HG03521 (cell line): ENCODE measurements around the gene ZMYND12.
A peak's percentile ranks its signal among the peaks of the same experiment; 100 is the strongest.
"Not testable (repeated sequence)": the region's sequence is repeated elsewhere in the genome, so short reads cannot be mapped to it uniquely, and the experiment has no call there.

ENCODE experiments used
- ATAC-seq: cut with Tn5 transposase; IDR thresholded peaks from one replicate; pipeline ENCODE4 v1.9.1; 2021; ENCODE audit warnings: mild to moderate bottlenecking, moderate library complexity; ENCODE audit not compliant: unreplicated experiment

ZMYND12 gene, protein sequence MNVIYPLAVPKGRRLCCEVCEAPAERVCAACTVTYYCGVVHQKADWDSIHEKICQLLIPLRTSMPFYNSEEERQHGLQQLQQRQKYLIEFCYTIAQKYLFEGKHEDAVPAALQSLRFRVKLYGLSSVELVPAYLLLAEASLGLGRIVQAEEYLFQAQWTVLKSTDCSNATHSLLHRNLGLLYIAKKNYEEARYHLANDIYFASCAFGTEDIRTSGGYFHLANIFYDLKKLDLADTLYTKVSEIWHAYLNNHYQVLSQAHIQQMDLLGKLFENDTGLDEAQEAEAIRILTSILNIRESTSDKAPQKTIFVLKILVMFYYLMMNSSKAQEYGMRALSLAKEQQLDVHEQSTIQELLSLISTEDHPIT

DNA sequence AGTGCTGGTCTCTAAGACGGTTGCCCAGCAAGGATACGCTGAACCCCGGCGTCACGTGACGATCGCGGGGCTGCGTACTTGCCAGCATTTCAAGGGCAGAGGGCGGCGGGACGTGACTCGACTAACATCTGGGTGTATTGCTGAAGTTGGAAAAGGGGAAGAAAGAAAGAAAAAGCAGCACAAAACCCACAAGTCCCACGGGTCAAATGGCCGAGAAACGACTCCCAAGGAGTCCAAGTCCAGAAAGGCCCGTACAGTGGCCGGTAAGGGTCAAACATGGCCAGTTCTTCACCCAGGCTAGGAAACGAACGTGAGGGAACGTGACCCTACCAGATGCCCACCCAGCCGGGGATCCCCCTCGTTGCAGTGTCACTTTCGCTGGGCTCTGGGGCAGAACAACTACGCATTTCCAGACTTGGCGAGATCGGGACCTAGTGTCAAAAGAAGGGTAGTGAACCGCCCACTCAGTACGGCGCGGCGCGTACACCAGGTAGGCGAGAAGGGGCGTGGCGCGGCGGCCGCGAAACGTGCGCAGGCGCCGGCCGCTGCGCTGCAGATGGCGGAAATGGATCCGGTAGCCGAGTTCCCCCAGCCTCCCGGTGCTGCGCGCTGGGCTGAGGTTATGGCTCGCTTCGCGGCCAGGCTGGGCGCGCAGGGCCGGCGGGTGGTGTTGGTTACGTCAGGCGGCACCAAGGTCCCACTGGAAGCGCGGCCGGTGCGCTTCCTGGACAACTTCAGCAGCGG is at the start of gene ZMYND12, which contains the start of gene PPCS:
ZMYND12 (minus strand) TSS at position 13 of the 744 bp plus-strand sequence. CDS start 25 bp downstream, outside the sequence.
PPCS (plus strand) TSS at position 534 of the 744 bp plus-strand sequence; CDS start at position 557, 23 bp downstream.
- peak; percentile 89 for ATAC-seq

DNA sequence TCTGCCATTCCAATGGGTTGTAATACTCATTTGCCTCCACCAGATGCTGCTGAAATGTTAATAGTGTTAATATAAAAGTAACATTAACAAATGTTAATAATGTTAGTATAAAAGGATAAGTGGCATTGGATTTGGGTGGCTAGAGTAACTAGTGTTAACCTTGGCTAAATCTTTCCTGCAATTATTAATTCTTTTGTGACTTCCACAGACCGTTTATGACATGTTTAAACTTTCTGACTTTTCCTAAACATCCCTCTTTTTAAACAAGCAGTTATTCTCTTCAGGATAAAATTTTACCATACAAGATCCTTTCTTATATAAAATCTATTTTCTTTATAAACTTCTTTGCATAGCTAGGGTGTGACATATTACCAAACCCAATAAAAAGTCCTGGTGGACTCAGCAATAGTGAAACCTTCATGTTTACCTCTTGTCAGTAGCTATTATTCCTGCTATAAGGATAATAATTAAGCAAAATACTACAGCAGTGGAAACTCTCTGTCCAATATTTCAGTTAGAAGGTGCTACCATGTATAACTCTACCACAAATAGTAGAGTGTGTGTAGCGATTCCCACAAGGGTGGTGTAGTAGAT is 48.8 kb upstream of the ZMYND12 start:
- no peak for ATAC-seq

DNA sequence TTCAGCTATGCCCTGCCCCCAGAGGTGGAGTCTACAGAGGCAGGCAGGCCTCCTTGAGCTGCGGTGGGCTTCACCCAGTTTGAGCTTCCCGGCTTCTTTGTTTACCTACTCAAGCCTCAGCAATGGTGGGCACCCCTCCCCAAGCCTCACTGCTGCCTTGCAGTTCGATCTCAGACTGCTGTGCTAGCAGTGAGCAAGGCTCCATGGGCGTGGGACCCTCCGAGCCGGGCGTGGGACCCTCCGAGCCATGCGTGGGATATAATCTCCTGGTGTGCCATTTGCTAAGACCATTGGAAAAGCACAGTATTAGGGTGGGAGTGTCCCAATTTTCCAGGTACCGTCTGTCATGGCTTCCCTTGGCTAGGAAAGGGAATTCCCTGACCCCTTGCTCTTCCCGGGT is 46.2 kb upstream of the ZMYND12 start:
- ATAC-seq: not testable (repeated sequence)

DNA sequence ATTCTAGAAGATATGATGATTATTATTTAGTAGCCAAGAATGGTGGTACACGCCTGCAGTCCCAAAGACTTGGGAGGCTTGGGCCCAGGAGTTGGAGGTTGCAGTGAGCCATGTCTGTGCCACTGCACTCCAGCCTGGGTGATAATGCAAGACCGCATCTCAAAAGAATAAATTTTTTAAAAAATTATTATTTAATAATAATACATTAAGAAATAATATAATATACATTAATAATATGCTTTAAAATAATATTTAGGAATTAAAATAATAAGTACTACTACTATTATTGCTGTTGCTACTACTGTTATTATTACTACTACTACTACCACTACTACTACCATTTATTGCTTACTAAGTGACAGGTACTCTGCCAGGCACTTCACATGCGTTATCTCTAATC is 34.4 kb upstream of the ZMYND12 start:
- no peak for ATAC-seq

DNA sequence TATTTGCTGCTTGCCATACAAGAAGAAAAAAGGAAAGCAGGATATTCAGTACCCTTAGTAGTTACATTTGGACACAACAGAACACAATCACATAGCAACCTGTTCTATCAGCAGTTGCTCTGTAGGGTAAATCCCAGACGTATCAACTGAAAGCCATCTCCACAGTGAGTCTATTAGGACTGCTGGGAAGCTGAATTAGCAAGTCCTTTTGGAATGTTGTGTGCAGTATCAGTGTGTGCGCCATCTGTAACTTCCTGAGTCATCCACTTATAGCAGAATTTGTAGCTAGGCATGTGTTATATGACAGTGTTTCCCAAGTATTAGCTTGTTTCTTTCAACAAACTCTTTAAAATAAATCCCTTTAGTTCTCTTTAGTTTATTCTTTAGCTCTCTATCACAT is 28.6 kb upstream of the ZMYND12 start:
- ATAC-seq: no peak

DNA sequence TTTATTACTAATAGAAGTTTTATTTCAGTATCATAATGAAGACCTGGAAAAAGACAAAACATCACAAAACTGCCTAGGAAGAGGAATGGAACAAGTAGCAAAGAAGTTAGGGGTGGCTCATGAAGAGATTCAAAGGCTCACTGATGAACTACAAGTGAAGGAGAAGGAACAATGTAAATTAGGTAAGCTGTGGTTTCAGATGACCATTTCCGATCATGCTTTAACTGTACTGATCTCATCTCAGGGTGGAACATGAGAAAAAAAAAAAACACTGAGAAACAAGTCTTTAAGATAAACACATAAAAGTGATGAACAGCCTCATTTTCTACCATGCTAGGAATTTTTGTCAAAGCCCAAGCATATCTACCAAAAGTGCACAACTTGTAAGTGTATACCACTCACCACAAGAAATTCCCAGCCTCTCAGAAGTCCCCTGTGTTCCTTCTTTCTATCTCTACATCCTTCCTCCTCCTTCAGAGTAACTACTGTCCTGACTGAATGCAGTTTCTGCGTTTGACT is 26.9 kb upstream of the ZMYND12 start:
- ATAC-seq: no peak

DNA sequence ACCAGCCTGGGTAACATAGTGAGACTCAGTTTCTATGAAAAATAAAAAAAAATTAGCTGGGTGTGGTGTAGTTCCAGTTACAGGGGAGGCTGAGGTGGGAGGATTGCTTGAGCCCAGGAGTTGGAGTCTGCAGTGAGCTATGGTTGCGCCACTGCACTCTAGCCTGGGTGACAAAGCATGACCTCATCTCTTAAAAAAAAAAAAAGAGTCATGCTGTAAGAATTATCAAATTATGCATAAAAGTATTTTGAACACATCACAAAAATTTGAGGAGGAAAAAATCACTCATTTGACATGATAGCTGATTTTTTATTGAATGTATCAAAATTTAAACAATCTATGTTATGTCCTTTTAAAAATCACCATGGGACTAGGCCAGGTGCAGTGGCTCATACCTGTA is 25.1 kb upstream of the ZMYND12 start:
- no peak for ATAC-seq

DNA sequence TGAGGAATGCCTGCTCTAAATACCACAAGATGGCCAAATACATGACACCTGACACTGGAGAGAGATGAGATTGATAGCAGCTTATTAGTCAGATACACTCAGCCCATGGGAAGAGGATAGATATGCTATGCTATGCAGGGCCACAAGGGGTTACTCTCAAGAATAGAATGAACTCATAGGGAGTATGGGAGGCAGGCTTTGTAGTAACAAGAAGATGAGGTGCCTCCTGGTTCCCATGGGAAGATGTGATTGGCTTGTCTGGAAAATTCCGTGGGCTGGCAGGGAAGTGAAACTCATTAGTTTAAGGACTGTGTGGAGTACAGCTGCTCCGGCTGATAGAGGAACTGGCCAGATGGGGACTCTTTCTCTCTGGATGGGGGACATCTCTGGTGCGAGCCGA is 23.8 kb upstream of the ZMYND12 start:
- ATAC-seq: no peak

DNA sequence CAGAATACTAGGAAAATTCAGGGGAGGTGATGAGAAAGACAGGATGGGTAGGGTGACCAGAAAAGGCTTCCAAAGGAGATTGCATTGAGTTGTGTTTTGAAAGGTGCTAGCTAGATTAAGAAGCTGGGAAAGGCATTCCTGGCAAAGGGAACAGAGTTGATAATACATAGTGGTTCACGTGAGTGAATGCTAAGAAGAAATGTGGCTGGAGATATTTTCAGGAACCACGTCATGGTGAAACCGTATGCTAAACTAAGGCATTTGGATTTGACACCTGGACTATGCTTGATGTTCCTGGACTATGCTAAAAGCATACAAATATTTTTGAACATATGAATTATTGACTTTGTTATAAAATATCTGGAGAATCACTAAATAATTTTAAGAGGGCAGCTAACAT is 22.0 kb upstream of the ZMYND12 start:
- ATAC-seq: no peak

DNA sequence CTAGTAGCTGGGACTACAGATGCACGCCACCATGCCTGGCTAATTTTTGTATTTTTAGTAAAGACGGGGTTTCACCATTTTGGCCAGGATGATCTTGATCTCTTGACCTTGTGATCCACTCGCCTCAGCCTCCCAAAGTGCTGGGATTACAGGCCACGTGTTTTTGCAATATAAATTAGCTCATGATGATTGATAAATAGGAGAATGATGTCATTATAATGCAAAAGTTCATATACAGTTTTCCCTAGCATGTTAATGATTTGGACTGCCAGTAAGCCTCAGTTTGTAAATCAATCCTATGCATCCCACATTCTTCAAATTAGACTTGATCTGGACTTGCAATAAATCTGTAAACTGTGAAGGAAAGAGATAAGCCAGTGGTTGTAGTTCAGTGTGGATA is 21.5 kb upstream of the ZMYND12 start:
- ATAC-seq: not testable (repeated sequence)

DNA sequence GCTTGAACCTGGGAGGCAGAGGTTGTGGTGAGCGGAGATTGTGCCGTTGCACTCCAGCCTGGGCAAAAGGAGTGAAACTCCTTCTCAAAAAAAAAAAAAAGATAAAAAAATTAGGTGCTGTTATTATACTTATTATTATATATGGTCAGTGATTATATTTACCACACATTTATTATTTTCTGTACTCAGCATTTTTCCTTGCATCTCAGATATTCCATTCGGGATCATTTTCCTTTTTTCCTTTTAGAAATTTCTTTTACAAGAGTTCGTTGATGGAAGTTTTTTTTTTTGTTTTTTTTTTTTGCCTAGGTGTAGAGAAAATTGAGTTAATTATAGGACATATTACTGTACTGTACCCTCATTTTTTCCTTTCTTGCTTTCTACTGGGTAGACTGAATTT is 20.8 kb upstream of the ZMYND12 start:
- ATAC-seq: no peak

DNA sequence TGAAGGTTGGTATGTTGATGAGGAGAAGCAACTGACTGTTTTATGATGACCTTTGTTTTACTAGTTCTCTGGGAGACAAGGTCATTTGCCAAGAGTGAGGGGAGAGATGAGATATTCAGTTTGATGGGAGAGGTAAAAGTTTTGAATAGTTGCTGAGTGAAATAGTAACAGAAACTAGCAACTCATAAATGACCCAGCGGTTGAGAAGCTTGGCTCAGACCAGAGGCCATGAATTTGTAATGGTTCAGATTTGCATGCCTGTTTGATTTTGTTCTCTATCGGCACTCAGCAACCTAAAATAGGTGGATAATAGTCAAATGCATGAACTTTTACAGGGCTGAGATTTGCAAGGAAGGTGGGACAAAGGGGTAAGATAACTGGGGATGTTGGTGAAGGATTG is 13.9 kb upstream of the ZMYND12 start:
- no peak for ATAC-seq

DNA sequence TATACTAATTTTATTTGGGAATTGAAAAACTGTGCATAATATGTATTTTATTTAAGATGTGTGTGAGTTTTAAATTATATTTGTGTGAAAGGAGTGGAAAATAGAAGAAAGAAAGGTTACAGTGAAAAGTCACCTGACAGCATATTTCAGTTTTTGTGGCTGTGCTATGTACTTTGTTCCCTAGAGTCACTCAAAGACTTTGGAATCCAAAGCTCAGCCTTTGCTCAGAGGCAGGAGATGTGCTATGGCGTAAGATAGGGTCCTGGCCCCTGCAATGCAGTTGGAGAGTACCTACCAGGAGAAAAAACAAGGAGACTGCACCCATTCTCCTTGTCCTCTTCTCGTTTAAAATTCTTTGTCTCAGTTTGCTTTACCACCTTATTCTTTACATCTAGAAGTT is 10.2 kb upstream of the ZMYND12 start:
- no peak for ATAC-seq

DNA sequence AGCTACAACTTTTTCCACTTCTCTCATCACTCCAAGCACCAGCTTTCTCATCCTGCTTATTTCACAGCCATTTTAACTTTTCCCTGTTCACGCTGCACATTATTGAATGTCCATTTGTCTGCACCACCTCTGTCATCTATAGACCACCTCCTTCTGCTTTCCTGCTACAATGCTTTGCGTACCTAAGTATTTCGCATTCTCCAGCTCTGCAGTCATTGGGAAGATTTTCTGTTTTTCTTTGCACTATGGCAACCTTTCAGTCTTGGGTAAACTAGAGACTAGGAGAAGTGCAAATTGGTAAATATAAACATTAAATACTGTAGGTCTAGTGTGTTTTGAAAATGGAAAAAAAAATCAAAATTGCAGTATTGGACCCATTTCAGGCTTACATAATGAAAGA is 8.1 kb upstream of the ZMYND12 start:
- ATAC-seq: no peak

DNA sequence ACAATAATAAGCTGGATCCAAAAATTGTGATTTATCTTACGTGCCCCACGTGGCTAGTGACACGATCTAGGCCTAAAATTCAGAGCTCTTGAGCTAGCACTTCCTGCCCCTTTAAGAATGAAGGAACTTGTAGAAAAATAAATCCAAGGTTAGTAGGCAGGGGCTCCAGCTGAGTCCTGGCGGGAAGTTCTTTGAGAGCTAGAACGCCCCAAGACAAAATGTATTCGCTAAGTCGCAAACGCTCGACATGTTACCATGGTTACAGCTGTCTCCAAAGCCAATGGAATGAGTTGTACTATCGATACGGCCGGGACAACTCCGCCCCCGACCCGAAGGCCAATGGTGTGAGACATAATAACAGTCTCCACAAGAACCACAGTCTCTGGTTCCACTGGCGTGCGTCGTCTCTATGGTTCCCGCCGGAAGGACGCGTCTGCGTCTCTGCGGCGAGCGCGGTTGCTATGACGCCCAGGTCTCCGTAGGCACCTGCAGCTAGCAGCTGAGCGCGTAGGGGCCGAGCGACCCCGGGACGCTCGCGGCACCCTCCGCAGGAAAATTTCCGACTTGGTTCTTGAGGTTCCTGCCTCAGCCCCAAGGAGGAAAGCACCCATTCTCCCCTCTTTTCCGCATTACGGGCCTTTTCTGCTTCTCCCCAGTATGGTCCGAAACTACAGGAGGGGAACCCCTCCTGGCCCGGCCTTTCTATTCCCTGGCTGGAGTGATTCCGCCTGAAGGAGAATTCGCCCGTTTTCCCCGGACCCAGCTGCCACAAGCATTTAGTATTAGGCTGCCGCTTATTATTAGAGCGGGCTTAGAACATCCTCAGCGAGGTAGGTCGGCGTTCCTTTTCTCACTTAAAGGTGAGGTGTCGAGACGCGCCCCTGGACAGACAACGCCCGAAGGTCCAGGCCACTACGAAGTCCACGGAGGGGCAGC is 7.3 kb upstream of the ZMYND12 start, which contains the start of gene CCDC30:
CCDC30 (plus strand) TSS at position 459 of the 936 bp plus-strand sequence. CDS start 17,266 bp downstream, outside the sequence.
- peak; percentile 96 for ATAC-seq

DNA sequence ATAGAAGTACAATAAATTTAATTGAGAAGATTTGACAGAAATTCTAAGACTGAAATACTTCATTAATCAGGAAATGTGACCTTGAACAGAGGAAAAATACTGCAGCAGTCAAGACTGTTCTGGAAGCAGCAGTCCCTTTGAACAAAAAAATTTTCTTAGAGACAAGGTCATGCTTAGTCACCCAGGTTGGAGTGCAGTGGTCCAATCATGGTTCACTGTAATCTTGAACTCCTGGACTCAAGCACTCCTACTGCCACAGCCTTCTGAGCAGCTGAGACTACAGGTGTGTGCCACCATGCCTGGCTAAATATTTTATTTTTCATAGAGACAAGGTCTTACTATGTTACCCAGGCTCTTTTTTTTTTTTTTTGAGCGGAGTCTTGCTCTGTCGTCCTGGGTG is 5.4 kb upstream of the ZMYND12 start:
- no peak for ATAC-seq

DNA sequence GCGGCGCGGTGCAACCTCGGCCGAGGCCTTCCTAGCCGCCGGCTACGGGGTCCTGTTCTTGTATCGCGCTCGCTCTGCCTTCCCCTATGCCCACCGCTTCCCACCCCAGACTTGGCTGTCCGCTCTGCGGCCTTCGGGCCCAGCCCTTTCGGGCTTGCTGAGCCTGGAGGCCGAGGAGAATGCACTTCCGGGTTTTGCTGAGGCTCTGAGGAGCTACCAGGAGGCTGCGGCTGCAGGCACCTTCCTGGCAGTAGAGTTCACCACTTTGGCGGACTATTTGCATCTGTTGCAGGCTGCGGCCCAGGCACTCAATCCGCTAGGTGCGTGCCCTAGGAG is 900 bp upstream of the ZMYND12 start:
- ATAC-seq: peak; percentile 47

DNA sequence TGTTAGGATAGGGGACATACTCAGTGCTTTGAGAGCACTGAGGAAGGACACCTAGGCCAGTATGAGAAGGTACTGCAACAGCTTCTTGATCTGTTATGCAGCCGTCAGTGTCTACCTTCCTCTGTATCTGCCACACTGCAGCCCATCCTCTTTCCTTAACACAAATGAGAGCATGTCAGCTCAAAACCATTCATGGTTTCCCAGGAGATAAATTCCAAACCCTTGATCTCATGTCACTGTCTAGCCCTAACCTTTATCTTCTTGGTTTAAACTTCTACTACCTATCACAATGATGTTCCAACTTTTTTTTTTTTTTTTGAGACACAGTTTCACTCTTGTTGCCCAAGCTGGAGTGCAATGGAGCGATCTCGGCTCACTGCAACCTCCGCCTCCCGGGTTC is 1.4 kb downstream of the ZMYND12 start:
- no peak for ATAC-seq

DNA sequence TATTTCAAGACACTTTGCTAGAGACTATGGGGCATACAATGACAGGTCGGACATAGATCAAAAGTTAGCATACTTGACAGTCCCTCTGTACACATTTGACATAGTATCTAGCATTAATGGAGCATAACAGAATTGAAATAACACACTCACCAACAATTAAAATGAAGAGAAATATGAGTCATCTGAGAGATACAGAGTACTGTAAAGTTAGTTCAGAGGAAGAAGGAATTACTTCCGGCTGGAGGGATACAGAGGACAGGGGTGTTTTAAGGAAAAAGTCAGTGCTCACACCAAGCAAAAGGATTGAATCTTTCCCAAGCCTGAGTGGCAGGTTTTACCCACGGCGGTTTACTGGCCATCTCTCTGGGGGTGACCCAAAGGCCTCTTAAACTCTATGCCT is 2.4 kb downstream of the ZMYND12 start:
- ATAC-seq: no peak

DNA sequence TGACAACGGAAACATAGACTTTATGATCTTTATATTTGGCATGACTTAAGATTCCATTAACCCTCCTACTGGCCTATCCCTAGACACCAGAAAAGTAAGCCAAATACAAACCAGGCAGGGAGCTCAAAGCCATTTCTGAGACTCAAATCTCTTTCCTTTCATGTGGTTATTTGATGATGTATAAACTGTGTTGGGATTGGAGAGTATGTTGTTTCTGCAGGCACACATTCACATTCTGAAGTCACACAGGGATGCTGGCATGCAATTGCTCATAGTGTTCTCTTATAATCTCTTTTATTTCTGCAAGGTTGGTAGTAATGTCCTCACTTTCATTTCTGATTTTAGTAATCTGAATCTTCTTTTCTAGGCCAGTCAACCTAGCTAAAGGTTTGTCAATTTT is 5.8 kb downstream of the ZMYND12 start:
- ATAC-seq: no peak
